Kidney tubule cell (primary cell): ENCODE results near the gene ZEB2.

Experiments used
- DNase-seq: peaks from one replicate; pipeline ENCODE4 v3.0.0-alpha.2; 2018; ENCODE audit warnings: low spot score

ZEB2 gene

GRCh38 chr2:144512891-144513351 is 7.0 kb downstream of the ZEB2 start:
- no peak for DNase-seq

- DNase-seq, result no peak
These were observed 7.4 kb downstream of the ZEB2 start for GRCh38 chr2:144512470-144512869.

- DNase-seq, result no peak
These were observed 8.0 kb downstream of the ZEB2 start for GRCh38 chr2:144511937-144512336.

GRCh38 chr2:144511226-144511810 is 8.6 kb downstream of the ZEB2 start:
- no peak for DNase-seq

GRCh38 chr2:144510294-144510991 is 9.5 kb downstream of the ZEB2 start:
- peak; percentile 79 for DNase-seq

GRCh38 chr2:144509879-144510221 is 10.1 kb downstream of the ZEB2 start:
- DNase-seq, result no peak

GRCh38 chr2:144509001-144509878 is 10.7 kb downstream of the ZEB2 start:
- no peak for DNase-seq

- no peak for DNase-seq
These were observed 11.6 kb downstream of the ZEB2 start for GRCh38 chr2:144508172-144508851.

GRCh38 chr2:144507441-144508171 is 12.3 kb downstream of the ZEB2 start:
- no peak for DNase-seq

GRCh38 chr2:144505245-144505831 is 14.6 kb downstream of the ZEB2 start:
- DNase-seq, result peak; percentile 40

GRCh38 chr2:144504218-144504641 is 15.7 kb downstream of the ZEB2 start:
- no peak for DNase-seq

- no peak for DNase-seq
These were observed 16.7 kb downstream of the ZEB2 start for GRCh38 chr2:144503242-144503641.

- DNase-seq, result no peak
These were observed 17.6 kb downstream of the ZEB2 start for GRCh38 chr2:144502369-144502768.

GRCh38 chr2:144501627-144502026 is 18.3 kb downstream of the ZEB2 start:
- no peak for DNase-seq

- DNase-seq, result peak; percentile 54
These were observed 18.8 kb downstream of the ZEB2 start for GRCh38 chr2:144501118-144501517.

- DNase-seq, result no peak
These were observed 19.4 kb downstream of the ZEB2 start for GRCh38 chr2:144500563-144500962.

- DNase-seq, result no peak
These were observed 21.6 kb downstream of the ZEB2 start for GRCh38 chr2:144498277-144498676.

GRCh38 chr2:144496977-144497598 is 22.8 kb downstream of the ZEB2 start:
- no peak for DNase-seq

- no peak for DNase-seq
These were observed 23.6 kb downstream of the ZEB2 start for GRCh38 chr2:144496092-144496976.
